Activated CD4-positive, alpha-beta T cell treated with anti-CD3 and anti-CD28 coated beads for 24 hours (primary cell): ENCODE results near the gene TMEM178B.

Experiments used
- DNase-seq, 2 donors: peaks; one replicate each; pipeline ENCODE4 v3.0.0-alpha.2; 2020; ENCODE audit warnings: low read depth in 2 of 2

Gene TMEM178B

DNA sequence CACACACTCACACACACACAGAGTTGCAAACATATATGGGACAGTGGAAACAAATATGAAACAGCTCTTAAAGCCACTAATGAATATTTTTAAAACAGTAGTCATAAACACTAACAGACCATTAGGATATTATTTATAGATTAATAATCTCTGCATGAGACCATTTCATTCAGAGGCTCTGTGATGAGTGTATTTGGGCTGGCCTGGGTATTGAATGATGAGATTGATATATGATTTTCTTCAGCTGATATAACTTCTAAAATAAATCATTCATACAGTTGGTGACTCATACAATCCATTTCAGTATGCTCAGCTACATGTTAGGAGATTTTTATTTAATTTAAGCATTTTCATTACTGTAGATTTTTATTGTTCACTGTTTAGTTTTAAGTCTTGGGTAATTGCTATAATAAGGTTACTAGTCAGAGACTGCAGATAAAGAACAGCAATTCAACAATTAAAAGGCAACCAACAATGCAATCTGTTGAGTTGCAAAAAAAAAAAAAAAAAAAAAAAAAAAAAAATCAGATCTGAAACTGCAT is 452.2 kb downstream of the TMEM178B start:
- DNase-seq, result no peak

DNA sequence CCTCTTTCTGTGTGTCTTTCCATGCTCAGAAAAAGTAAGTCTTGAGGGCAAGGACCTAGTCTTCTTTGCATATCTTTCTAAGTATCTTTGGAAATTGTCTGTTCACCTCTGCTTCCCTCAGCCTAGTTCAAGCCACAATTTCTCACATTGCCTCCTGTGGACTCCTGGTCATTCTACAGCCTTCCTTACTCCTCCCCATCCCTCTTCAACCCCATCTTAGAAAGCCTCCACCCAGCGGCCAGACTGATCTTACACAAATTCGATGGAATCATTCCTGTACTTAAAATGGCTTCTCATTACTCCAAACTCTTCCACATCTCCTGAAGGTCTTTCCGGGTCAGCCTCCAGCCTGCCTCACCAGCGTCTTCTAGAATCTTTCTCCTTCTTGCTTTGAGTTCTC is 453.2 kb downstream of the TMEM178B start:
- DNase-seq, result no peak

DNA sequence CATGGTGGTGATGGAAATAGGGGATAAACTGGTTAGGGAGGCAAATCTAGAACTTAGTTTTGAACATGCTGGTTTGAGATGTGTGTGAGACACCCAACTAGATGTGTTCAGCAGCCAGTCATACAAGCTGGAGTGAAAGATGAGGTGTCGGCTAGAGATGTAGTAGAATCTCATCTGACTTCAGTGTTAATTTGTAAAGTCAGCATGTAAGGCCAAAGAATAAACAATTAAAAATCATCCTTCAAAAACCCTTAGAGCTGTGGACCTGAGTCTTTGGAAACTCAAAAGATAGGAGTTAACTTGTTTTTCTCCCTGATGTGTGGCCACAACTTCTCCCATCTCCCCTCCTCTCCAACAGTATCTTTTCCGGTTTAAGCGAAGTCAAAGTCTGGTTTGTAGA is 454.5 kb downstream of the TMEM178B start:
- no peak for DNase-seq
